ENCODE data around the gene SLC35A3. TPM values are rescaled to one million over a fixed set of nuclear protein-coding genes. Genes with fewer than 3 reads are reported as not detected.
"Not testable (repeated sequence)": the region's sequence is repeated elsewhere in the genome, so short reads cannot be mapped to it uniquely, and the experiment has no call there.

Gene SLC35A3
- total RNA-seq, 1 donor from 2014 or later = 29.0 TPM

DNA sequence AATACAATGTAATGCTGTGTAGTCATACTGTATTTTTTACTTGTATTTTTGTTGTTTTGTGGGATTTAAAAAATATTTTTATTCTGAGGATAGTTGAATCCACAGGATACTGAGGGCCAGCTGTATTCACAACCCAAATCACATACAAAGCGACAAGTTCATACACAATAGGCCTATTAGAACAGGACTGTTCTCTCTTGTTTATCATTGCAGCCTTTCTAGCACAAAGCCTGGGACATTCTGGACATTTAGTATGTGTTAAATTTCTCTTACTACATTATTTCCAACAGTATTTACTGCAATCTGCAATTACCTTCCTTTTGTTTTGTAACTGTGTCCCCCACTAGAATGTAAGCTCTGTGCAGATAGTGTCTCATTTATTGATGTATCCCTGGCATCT, 65.4 kb downstream of the SLC35A3 start:
- DNase-seq (ENCODE audit: low read depth) = no peak

DNA sequence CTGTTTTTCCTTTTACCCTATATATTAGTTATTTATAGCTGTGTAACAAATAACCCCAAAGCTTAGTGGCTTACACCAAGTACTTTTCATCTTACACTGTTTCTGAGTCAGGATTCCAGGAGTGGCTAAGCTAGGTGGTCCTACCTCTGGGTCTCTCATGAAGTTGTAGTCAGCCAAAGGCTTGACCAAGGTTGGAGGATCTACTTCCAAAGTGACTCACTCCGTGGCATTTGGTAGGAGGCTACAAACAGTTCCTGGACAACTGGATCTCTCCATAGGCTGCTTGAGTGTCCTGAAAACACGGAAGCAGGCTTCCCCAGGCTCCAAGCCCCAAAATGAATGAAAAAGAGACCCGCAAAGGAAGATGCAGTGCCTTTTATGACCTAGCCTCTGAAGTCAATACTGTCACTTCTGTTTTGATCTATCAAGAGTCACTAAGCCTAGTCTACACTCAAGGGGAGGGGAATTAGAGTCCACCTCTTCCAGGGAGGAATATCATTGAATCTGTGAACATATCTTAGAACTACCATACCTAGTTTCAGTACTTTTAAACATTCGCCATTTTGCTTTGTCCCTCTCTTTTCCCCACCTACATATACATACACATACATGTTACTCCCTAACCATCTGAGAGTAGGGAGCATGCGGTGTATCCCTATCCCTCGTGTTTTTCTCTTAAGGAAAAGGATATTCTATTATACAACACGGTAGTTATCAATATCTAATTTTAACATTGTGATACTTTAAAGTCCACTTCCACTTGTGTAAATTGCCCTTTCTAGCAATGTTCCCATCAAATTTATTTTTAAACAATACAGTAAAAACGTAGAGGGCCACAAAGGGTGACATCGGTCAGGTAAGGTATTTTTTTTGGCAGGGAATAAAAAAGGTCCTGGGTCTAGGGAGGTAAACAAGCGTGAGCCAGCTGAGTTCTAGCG, 67.2 kb downstream of the SLC35A3 start:
- peak; percentile 72 for DNase-seq (ENCODE audit: low read depth)

DNA sequence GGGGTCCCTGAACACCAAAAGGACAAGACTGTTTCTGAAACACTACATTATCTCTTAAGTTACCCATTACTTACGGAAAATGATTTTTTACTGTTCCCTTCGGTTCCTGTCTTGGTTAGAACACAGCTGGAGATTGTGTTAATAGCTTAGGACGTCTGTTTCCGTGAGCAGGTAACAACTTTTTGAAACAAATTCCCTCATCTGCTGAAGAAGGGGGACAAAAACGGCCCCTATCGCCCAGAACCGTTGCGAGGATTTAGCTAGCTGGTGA, 67.8 kb downstream of the SLC35A3 start:
- DNase-seq (ENCODE audit: low read depth) = no peak

DNA sequence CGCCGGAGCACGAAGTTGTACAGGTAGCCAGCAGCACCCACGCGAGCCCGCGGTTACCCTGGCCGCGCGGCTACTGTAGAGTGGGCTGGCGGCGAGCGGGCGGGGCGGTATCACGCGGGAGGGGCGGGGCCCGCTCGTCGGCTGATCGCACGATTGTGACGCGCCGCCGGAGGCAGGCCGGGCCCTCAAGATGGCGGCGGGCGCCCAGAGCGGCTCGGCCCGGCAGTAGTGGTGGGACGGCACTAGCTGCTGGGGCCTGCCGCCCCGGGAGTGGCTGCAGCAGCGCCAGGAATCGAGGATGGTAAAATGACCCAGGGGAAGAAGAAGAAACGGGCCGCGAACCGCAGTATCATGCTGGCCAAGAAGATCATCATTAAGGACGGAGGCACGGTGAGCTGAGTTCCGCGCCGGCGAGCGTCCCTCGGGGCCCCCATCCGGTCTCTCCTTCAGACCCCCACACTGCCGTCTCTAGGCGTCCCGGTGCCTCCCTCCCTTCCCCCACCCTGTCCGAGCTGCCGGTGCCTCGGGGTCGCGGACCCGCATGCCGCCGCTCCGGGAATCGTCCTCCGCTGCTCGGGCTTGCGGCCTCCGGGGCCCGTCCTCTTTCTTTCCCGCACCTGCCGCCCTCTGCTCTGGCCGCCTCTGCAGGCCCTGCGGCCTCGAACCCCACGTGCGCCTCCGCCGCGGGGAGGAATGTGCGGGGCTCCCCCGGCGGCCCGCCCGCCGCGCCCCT, 68.3 kb downstream of the SLC35A3 start:
- peak; percentile 54 for DNase-seq (ENCODE audit: low read depth)

- peak; percentile 51 for DNase-seq (ENCODE audit: low read depth)
These were observed 69.0 kb downstream of the SLC35A3 start for GRCh38 chr1:100038660-100039287.

DNA sequence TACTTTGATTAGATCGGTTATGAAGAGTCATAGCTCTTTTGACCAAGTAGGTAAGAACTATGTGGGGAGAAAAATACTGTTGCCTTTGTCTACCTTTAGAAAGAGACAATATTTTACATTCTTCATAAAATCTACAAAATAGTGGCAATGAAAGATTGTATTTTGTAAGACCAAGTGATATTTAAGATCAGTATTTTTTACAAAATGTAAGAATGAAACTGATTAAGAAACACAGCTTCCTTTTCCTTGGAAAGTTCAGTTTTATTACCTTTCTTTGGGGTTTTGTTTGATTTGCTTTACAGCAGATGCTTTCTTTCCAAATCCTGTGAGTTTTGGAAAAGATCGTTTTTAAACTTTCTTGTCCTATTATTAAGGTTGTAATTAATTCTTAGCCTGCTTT, 69.8 kb downstream of the SLC35A3 start:
- DNase-seq (ENCODE audit: low read depth) = no peak

DNA sequence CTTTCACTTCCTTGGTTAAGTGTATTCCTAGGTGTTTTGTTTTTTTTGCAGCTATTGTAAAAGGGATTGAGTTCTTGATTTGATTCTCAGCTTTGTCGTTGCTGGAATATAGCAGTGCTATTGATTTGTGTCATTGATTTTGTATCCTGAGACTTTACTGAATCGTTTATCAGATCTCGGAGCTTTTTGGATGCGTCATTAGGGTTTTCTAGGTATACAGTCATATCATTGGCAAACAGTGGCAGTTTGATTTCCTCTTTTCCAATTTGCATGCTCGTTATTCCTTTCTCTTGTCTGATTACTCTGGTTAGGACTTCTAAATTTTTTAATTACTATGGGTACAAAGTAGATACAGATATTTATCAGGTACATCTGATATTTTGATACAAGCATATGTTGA, 75.4 kb downstream of the SLC35A3 start:
- no peak for DNase-seq (ENCODE audit: low read depth)

GRCh38 chr1:100047235-100047708, 77.5 kb downstream of the SLC35A3 start:
- DNase-seq (ENCODE audit: low read depth) = not testable (repeated sequence)

DNA sequence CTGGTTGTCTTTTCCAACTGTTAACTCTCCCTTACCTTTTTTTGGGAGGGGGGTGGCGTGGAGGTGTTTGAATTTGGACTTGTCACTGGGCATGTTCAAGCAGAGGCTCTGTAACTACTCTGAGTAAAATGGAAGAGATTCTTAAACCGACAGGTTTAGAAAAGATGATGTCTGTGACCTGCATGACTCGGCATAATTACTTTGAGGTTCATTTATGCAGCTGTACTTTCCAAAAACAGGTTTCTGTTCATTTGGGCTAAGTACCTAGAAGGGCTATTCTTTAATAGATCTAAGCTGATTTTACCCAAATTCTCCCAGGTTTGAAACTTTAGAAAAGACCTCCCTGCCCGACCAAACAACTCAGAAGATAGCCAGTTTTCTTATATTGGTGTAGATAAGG, 80.3 kb downstream of the SLC35A3 start:
- no peak for DNase-seq (ENCODE audit: low read depth)

- no peak for DNase-seq (ENCODE audit: low read depth)
These were observed 81.6 kb downstream of the SLC35A3 start for GRCh38 chr1:100051401-100051800.

GRCh38 chr1:100051893-100052292, 82.1 kb downstream of the SLC35A3 start:
- DNase-seq (ENCODE audit: low read depth) = no peak

- DNase-seq (ENCODE audit: low read depth) = no peak
These were observed 83.3 kb downstream of the SLC35A3 start for GRCh38 chr1:100053119-100053518.

DNA sequence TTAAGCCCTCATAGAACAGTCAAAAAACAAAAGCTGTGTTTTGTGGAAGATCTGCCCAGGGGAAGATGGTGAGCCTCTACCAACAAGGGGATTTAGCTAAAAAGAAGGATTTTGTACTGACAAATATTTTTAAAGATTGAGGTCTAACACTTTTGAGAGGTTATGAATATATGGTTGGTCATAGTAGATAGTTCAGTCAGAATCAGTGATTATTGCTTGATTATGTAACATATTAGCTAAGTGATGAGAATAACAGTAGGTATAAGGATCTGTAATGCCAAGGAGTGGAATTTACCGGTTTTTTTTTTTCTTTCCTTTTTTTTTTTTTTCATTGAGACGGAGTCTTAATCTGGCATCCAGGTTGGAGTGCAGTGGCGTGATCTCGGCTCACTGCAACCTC, 83.9 kb downstream of the SLC35A3 start:
- DNase-seq (ENCODE audit: low read depth) = no peak

DNA sequence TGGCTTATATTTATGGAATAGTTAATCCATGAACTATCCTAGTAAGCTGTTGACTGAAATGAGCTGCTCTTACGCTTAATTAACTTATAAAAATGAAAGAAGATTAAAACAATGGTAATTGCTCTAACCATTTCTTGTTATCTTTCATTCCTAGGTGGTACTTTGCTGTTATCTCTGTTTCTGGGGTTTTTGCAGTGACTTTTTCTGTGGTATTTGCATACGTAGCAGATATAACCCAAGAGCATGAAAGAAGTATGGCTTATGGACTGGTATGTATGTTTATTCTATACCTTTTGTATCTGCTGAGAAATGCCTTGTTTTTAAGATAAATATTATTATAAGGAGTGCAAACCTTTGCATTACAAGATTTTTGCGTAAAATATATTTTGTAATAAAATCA, 91.9 kb downstream of the SLC35A3 start:
- no peak for DNase-seq (ENCODE audit: low read depth)

DNA sequence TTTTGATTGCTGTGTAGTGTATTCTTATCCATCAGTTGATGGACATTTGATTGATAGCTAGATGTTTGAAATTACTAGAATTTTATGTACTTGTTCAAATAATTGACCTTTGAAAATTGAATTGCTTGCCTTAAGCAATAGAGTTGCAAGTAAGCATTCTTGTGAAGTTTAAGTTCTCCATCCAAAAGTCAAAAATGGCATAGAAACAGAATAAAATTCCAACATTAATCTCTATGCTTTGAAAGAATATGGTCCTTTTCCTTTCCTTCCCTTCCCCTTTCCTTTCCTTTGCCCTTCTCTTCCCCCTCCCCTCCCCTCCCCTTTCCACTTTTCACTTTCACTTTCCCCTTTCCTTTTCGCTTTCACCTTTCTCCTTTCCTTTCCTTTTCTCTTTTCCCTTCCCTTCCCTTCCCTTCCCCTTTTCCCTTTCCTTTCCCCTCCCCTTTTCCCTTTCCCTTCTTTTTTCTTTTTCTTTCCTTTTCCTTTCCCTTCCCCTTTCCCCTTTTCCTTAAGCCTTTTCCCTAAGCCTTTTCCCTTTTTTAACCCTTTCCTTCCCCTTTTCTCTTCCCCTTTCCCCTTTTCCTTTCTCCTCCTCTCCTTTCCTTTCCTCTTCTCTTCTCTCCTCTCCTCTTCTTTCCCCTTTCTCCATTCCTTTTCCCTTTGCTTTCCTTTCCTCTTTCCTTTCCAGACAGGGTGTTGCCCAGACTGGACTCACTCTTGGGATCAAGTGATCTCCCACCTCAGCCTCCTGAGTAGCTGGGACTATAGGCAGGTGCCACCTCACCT, 95.6 kb downstream of the SLC35A3 start:
- no peak for DNase-seq (ENCODE audit: low read depth)

DNA sequence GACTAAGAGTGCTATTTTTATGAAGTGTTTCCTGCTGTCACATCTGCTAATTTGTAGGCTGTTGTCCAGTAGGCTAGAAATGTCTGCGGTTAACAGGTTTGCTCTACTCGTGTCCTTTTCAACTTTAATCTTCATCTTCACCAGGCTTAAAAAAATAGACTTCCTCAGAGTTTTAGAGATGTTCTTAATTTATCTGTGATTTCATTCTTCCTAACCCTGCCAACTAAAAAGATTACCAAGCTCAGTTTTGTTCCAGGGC, 96.1 kb downstream of the SLC35A3 start:
- no peak for DNase-seq (ENCODE audit: low read depth)

DNA sequence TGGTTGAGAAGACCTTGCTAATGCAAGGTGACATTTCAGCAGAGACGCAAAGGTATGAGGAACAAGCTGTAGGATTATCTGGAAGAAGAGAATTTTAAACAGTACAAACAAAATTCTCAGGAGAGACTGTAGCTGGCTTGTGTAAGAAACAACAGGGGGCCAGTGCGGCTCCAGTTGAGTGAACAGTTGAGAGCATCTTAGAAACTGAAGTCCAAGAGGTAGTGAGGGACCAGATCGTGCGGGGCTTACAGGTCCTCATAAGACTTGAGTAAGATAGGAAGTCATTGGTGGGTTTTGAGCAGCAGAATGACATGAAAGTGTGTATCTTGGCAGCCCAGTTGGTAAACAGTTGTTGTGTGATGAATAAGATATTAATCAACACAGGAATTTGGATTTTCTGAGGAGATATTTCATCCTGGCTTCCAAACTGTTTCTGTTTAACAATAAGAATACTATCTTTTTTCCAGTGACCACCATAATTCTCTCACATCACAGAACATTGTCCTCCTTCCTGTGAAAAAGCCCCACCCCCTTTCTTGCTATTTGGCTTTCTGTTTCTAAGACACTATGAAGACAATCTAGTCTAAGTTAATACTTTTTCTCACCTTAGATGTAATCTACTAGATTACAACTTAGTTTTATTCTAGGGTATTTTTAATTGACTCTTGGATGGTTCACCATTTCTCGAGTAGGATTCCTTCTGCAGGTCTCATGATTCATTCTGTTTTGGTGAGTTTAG, 100.6 kb downstream of the SLC35A3 start:
- no peak for DNase-seq (ENCODE audit: low read depth)

- no peak for DNase-seq (ENCODE audit: low read depth)
These were observed 103.7 kb downstream of the SLC35A3 start for GRCh38 chr1:100073531-100073930.

DNA sequence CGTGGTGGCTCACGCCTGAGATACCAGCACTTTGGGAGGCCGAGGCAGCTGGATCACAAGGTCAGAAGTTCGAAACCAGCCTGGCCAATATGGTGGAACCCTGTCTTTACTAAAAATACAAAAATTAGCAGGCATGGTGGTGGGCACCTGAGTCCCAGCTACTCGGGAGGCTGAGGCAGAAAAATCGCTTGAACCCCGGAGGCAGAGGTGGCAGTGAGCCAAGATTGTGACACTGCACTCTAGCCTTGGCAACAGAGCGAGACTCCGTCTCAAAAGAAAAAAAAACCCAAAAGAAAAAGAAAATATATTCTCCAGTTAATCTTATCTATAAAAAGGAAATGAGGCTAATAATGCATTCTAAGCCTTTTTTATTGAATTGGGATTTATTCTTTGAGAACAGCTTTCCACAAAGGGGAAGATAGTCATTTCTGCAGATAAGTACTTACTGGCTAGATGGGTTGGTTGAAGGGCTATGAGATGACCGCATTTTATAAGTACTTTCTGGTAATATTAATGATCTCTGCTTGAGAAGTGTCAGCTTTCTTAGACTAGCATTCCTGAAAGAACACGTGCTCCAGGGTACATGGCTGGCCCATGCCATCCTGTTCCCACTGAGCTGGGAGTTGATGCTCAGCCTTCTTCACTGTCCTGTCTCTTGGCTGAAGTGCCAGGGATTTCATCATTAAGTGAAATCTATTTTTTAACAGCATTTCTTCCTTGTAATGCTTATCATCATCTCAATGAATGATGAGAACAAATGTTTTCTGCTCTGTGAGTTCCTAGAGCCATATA, 105.0 kb downstream of the SLC35A3 start:
- no peak for DNase-seq (ENCODE audit: low read depth)

- no peak for DNase-seq (ENCODE audit: low read depth)
These were observed 106.0 kb downstream of the SLC35A3 start for GRCh38 chr1:100075773-100076172.

DNA sequence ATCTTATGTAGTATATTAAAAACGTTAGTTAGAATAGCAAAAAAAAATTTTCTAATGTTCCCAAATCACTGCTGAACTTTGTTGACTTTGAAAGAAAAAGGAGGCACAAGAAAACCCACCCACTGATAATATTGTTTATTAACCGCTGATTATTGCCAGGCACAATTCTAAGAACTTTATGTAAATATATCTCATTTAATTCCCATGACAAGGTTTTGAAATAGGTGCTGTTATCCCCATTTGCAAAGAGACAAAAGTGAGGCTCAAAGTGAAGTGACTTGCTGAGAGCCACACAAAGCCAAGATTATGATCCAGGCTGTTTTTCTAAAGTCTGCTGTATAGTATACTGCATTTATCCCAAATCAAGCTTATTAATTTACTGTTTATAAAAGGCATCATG, 106.5 kb downstream of the SLC35A3 start:
- no peak for DNase-seq (ENCODE audit: low read depth)

Data from renal cortical epithelial cell (primary cell).